Ovary (tissue), 3 donors: Measurements from ENCODE around the gene ASMTL.

Experiments used
- POLR2A ChIP-seq: fragments of 450-650 bp; IDR thresholded peaks from one replicate; pipeline ENCODE4 v1.6.1; 2017; ENCODE audit warnings: antibody characterized with exemption, mild to moderate bottlenecking, moderate library complexity
- TF ChIP-seq, protein P1 (sequence below), 3 donors: fragments of 450-650 bp in 2 of 3; fragments of 200-600 bp in 1 of 3; IDR thresholded peaks; one replicate each; pipeline versions ENCODE4 v1.5.1 to v1.8.0; 2016 to 2022; ENCODE audit warnings: antibody characterized with exemption in 3 of 3, mild to moderate bottlenecking in 1 of 3
- donor health status: DM: no; HTN: no; CAD: no.

DNA sequence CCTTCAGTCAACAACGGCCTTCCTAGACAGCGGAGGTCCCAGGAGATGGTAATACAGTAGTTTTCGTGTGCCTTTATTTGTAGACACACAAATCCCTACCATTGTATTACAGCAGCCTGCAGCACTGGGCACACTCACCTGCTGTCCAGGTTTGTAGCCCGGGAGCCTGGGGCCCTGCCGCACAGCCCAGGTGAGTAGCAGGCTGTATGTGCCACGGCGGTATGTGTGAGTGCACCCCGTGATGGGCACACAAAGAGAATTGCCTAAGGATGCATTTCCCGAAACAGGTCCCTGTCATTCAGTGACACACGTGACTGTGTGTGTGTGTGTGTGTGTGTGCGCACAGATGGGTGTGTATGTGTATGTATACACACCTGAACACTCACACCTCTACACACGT lies 52.7 kb downstream of the ASMTL start:
- TF ChIP-seq, protein P1, sequence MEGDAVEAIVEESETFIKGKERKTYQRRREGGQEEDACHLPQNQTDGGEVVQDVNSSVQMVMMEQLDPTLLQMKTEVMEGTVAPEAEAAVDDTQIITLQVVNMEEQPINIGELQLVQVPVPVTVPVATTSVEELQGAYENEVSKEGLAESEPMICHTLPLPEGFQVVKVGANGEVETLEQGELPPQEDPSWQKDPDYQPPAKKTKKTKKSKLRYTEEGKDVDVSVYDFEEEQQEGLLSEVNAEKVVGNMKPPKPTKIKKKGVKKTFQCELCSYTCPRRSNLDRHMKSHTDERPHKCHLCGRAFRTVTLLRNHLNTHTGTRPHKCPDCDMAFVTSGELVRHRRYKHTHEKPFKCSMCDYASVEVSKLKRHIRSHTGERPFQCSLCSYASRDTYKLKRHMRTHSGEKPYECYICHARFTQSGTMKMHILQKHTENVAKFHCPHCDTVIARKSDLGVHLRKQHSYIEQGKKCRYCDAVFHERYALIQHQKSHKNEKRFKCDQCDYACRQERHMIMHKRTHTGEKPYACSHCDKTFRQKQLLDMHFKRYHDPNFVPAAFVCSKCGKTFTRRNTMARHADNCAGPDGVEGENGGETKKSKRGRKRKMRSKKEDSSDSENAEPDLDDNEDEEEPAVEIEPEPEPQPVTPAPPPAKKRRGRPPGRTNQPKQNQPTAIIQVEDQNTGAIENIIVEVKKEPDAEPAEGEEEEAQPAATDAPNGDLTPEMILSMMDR (IDR thresholded peaks at IDR 0.05) = no peak
- no peak for TF ChIP-seq POLR2A
